Activated CD8-positive, alpha-beta memory T cell treated with anti-CD3 and anti-CD28 coated beads, Interleukin-2, amount 50 U/mL, for 1 hour (primary cell): ENCODE measurements around the gene RHOJ.
"Not testable (repeated sequence)": the region's sequence is repeated elsewhere in the genome, so short reads cannot be mapped to it uniquely, and the experiment has no call there.

Source experiments
- DNase-seq: peaks from one replicate; pipeline ENCODE4 v3.0.0-alpha.2; 2020; ENCODE audit errors: extremely low read depth

Gene RHOJ

DNA sequence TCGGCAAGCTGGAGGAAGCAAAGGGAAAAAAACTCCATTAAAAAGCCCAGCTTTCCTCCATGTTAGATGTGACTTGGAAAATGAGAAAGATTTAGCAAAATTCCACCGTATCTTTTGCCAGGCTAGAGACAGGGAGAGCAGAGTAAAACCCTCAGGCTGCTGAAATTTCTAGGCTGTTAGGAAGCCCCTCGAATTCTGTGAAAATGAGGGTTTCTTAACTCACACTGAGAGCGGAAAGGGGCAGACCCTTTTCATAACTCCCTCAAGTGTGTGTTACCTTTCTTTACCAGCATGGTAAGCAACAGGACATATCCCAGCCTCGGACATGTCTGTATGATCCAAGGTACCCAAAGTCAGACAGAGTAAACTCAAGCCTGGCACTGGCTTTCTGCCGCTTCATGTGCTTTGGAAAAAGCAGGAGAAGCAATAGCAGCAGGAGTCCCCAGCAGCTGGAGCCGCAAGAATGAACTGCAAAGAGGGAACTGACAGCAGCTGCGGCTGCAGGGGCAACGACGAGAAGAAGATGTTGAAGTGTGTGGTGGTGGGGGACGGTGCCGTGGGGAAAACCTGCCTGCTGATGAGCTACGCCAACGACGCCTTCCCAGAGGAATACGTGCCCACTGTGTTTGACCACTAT, at the start of gene RHOJ:
Gene RHOJ (plus strand): TSS at position 37 of the 637 bp plus-strand sequence. CDS start 427 bp downstream, at position 464.
- no peak for DNase-seq

DNA sequence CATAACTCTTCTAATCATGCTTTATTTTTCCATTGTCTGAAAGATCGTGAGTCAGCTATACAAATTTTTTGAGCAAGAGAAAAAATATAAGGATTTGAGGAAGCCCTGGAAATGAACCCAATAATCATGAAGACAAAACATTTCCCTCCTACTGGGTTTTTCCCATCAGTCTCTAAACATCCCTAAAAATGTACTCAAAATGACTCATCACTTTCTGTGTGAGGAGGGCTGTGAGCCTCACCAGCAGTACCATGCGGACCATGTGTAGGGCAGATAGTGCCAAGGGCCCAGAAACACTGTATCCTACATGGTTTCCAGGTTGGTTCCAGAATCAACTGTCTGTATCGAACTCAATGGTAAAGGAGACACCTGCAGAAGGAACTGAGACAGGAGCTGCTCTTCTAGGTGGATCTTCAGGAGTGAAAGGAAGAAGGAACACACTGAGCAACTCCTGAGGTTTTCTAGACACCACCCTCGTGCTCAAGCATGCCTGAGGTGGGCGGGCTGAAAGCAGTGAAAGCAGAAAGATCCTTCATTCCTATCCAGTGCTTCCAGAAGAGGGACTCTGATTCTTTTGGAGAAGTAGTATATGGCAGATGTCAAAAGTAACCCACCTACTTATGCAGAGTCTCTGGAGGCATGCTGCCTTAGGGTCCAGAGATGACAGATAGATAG, 48.6 kb upstream of the RHOJ start:
- no peak for DNase-seq

- DNase-seq, result no peak
Measured at GRCh38 chr14:63157195-63157594, 47.0 kb upstream of the RHOJ start.

DNA sequence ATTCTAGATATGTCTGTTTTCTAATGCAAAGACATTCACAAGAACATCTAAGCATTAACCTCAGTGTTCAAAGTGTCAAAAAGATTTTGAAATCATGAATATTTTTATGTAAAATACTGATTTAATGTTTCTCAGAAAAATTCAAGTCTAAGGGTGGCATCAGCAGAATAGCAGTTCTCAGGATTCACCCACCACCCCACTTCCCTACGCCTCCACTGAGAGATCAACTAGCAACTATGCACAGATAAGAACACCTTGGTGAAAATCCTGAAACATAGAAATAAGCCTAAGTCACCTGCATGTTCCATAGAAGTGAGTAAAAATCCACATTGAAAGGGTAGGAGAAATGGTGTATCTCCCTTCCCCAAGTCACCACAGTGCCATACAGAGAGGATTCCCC, 40.9 kb upstream of the RHOJ start:
- DNase-seq, result no peak

DNA sequence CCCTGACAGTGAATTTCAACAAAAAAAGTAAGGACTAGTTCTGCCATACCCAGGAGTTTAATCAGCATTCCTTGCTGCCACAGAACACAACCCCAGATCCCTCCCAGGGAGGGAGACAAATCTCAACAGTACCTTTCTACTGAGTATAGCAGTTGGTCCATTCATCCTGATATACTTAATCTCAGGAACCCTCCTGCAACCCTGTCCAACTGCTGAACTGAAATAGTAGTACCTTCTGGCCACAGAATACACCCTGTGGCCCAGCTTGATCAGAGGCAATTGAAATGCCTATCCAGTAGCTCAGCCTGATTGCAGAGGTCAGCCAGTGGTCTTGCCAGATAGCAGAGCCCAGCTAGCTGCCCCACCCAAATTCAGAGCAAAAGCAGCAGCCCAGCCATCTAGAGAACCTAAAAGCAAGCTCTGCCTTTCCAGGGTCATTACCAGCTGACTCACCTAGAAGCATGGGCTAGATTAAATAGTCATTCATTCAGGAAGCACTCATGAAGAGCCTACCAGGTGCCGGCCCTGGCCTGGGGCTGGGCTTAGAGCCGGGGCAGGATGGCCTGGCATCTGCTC, 40.0 kb upstream of the RHOJ start:
- no peak for DNase-seq

DNA sequence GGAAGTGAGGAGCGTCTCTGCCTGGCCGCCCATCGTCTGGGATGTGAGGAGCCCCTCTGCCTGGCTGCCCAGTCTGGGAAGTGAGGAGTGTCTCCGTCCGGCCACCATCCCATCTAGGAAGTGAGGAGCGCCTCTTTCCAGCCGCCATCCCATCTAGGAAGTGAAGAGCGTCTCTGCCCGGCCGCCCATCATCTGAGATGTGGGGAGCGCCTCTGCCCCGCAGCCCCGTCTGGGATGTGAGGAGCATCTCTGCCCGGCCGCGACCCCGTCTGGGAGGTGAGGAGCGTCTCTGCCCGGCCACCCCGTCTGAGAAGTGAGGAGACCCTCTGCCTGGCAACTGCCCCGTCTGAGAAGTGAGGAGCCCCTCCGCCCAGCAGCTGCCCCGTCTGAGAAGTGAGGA, 39.0 kb upstream of the RHOJ start:
- DNase-seq, result not testable (repeated sequence)

DNA sequence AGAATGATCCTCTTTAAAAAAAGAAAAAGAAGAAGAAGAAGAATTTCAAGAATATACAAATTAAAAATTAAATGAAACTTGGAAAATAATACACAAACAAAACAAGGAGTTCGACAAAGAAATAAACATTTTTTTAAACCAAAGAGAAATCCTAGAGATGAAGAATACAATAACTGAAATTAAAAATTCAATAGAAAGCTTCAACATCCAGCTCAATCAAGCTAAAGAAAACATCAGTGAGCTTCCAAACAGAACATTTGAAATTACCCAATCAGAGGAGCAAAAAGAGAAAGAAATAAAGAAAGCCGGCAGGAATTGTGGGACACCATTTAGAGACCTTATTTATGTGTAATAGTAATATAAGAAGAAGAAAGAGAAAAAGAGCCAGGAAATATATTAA, 37.2 kb upstream of the RHOJ start:
- no peak for DNase-seq

DNA sequence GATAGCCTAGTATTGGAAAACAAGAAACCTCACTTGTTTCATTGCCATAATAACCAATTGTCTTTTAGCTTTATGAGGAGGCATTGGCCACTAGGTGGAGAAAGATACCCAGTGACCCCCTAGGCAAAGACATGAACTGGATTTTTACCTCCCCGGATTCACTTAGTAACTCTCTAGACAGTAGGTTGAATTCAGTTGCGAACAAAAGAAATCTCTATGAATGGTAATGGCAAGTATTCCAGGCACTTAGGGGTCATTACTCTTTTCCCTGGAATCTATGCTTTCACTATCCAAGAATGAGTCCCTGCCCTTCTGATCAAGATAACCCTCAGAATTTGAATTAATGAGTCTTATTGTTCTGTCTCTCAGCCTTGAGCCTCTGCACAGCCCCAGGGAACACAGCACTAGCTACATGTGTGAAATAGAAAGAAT, 29.5 kb upstream of the RHOJ start:
- DNase-seq, result no peak

DNA sequence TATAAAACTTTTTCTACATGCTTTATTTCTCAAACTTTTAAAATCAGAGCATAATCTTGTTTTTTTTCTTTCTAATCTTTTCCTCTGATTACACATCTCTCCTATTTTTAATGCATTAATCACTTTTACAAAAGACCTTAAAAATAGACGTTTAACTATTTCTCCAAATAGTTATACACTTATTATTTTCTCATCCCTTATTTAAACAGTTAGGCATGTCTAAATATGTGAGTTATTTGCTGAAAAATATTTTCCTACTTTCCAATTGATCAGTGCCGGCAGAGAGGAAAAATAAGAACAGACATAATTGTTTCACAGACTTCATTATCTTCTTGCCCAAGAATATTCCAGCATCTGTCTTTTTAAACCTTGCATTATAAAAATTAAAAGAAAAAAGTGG, 28.7 kb upstream of the RHOJ start:
- no peak for DNase-seq

GRCh38 chr14:63178912-63179311, 25.3 kb upstream of the RHOJ start:
- DNase-seq, result no peak

- DNase-seq, result no peak
Measured at GRCh38 chr14:63179383-63179782, 24.9 kb upstream of the RHOJ start.

GRCh38 chr14:63180011-63180410, 24.2 kb upstream of the RHOJ start:
- no peak for DNase-seq

GRCh38 chr14:63182968-63183367, 21.3 kb upstream of the RHOJ start:
- DNase-seq, result no peak

- no peak for DNase-seq
Measured at GRCh38 chr14:63186453-63186852, 17.8 kb upstream of the RHOJ start.

DNA sequence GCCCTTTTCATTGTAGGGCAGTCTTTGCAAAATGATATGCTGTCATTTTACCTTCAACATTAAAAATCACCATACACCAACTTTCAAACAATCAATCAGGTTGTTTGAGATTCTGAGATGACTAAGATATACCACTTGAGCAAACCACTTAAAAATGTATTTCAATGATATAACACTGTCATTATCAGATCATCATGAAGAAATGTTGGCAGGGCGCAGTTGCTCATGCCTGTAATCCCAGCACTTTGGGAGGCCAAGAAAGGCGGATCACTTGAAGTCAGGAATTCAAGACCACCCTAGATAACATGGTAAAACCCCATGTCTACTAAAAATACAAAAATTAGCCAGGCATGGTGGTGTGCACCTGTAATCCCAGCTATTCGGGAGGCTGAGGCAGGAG, 13.0 kb upstream of the RHOJ start:
- no peak for DNase-seq

GRCh38 chr14:63192085-63192484, 12.2 kb upstream of the RHOJ start:
- no peak for DNase-seq

DNA sequence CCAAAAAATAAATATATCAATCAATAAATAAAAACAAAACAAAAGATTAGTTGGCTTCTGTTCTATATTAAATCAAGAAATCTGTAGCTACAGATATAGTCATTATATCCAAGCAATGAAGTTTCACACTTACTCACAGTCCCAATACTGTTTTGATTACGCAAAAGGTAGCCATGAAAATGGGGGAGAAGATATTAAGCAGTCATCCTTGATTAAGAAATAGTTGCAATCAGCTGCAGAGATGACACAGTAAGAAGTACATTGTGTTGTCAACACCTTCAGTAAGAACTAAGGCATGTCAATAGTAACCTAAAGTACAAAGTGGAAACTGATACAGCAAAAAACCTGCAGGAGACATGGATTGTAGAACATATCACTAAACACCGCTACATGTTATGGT, 11.0 kb upstream of the RHOJ start:
- no peak for DNase-seq

DNA sequence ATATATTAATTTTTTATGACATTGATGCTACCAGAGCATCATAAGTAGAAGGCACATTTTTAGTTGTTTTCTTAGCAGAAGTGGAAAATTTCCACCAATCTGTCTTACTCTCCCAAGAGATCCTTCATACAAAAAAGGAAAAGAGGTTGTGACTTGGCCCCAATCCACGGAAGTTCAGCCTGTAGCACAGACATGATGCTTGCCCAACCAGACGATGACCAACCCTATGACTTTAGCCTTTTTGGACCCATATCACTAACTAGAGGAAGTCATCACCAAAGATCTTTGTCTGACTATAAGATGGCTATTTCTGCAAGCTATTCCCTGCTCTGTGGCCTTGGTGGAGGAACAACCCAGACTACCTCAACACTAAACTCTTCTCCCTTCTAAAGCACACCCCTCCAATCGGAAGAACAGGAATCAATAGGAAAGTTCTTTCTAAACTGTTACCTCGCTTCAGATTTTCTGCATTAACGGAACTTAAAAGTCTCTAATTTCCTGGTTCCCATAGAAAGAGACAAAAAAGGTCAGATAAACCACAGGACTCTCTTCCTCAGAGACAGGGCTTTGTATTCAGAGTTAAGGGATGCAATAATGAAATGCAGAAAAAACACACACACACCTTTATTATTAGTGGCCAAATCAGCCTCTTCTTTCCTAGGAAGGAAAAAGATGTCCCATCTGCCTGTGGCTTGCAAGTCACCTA, 4.1 kb upstream of the RHOJ start:
- DNase-seq, result no peak

DNA sequence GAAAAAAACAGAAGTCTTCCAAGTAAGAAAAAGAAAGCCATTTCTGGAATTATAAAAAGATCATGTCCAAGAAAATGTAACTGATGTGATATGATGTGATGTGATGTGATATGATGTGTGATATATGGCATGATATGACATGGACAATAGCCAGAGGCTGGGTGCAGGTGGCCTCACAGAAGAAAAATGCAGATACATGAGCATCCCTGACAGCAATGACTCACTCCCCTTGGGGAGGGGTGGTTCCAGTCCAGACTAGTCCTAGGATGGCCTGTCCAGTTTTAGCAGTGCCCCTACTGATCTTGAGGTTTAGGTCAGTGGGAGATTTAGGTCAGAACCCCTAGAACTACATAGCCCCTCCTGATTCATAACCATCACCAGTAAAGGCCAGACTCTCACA, 3.5 kb upstream of the RHOJ start:
- DNase-seq, result no peak

DNA sequence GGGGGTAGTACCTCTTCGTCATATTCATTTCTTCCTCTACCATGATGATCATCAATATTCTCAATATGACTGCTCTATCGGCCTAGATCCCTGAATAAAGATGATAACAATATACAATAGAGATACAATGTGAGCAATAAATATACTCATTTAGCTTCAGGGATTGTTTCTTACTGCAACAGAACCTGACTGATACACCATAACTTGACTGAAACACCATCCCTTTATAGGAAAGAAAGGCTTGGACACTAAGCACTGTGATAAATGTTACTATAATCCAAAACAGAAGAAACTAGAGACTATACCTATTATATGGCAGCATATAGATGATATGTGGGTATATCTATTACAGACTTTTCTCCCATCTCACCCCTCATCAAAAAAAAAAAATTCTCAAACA, 1.2 kb upstream of the RHOJ start:
- no peak for DNase-seq

GRCh38 chr14:63203618-63204406, 431 bp upstream of the RHOJ start:
- DNase-seq, result no peak

- DNase-seq, result no peak
Measured at GRCh38 chr14:63205044-63205575, 867 bp downstream of the RHOJ start.
